GM19455 (cell line): Measurements from ENCODE around the gene PRSS58.

ENCODE experiments used
- ATAC-seq: cut with Tn5 transposase; IDR thresholded peaks from one replicate; pipeline ENCODE4 v1.9.1; 2021; ENCODE audit not compliant: unreplicated experiment

PRSS58 gene

GRCh38 chr7:142228537-142229104, 29.2 kb downstream of the PRSS58 start:
- ATAC-seq = no peak
